ENCODE measurements around the gene SORCS2. TPM values are rescaled to one million over a fixed set of nuclear protein-coding genes. Genes with fewer than 3 reads are reported as not detected.

Gene SORCS2
- total RNA-seq, 2 experiments from 2014 or later: 0.07 to 0.15 TPM

GRCh38 chr4:7402526-7402925 is 210.2 kb downstream of the SORCS2 start:
- H3K4me3 Mint-ChIP-seq: no peak overlapping the region
- no peaks in the 10 kb centered on the region for H3K4me1 Mint-ChIP-seq (ENCODE audit: low read depth)
- H3K9me3 Mint-ChIP-seq: peaks cover 9% of the 10 kb centered on the region
- CTCF ChIA-PET: interaction anchor here (1.0 kb wide), 1 partner anchor 400 kb away, joined by 3 read pairs; no protein-coding TSS in a partner anchor
- no peak overlapping the region for H3K27ac Mint-ChIP-seq
- no peaks in the 10 kb centered on the region for H3K36me3 Mint-ChIP-seq (ENCODE audit: low read depth)
- DNase-seq: no peak
- H3K27me3 Mint-ChIP-seq (ENCODE audit: low read depth): peaks cover 16% of the 10 kb centered on the region
- intact Hi-C loops (cut with micrococcal nuclease): no loop called here

- DNase-seq: no peak
- Mint-ChIP-seq H3K4me1 (ENCODE audit: low read depth) (no peaks in the 10 kb centered on the region), H3K27me3 (ENCODE audit: low read depth) (peaks cover 11% of the 10 kb centered on the region), H3K9me3 (peaks cover 12% of the 10 kb centered on the region), H3K27ac (no peak overlapping the region), H3K36me3 (ENCODE audit: low read depth) (no peaks in the 10 kb centered on the region), H3K4me3 (no peak overlapping the region)
- CTCF ChIA-PET: no interaction called here
- intact Hi-C loops (cut with micrococcal nuclease): no loop called here
These were observed 210.7 kb downstream of the SORCS2 start for GRCh38 chr4:7403001-7403400.

- CTCF ChIA-PET: no interaction called here
- peaks cover 8% of the 10 kb centered on the region for H3K36me3 Mint-ChIP-seq (ENCODE audit: low read depth)
- H3K27ac Mint-ChIP-seq: no peak overlapping the region
- intact Hi-C loops (cut with micrococcal nuclease): no loop called here
- DNase-seq: no peak
- H3K27me3 Mint-ChIP-seq (ENCODE audit: low read depth): peaks cover 9% of the 10 kb centered on the region
- no peaks in the 10 kb centered on the region for H3K4me1 Mint-ChIP-seq (ENCODE audit: low read depth)
- H3K9me3 Mint-ChIP-seq: peaks cover 24% of the 10 kb centered on the region
- no peak overlapping the region for H3K4me3 Mint-ChIP-seq
These were observed 215.8 kb downstream of the SORCS2 start for GRCh38 chr4:7408166-7408565.

GRCh38 chr4:7410446-7410845 is 218.1 kb downstream of the SORCS2 start:
- Mint-ChIP-seq H3K9me3 (peaks cover 16% of the 10 kb centered on the region), H3K36me3 (ENCODE audit: low read depth) (peaks cover 8% of the 10 kb centered on the region), H3K27ac (no peak overlapping the region), H3K4me1 (ENCODE audit: low read depth) (no peaks in the 10 kb centered on the region), H3K27me3 (ENCODE audit: low read depth) (peaks cover 17% of the 10 kb centered on the region), H3K4me3 (no peak overlapping the region)
- DNase-seq: no peak
- intact Hi-C loops (cut with micrococcal nuclease): no loop called here
- CTCF ChIA-PET: no interaction called here

- Mint-ChIP-seq H3K9me3 (peaks cover 15% of the 10 kb centered on the region), H3K27me3 (ENCODE audit: low read depth) (peaks cover 20% of the 10 kb centered on the region), H3K27ac (no peak overlapping the region), H3K36me3 (ENCODE audit: low read depth) (peaks cover 8% of the 10 kb centered on the region), H3K4me1 (ENCODE audit: low read depth) (no peaks in the 10 kb centered on the region), H3K4me3 (no peak overlapping the region)
- no peak for DNase-seq
- CTCF ChIA-PET: interaction anchor here (1.4 kb wide), 1 partner anchor 22 kb away, joined by 3 read pairs; no protein-coding TSS in a partner anchor
- intact Hi-C loops (cut with micrococcal nuclease): no loop called here
These were observed 219.2 kb downstream of the SORCS2 start for GRCh38 chr4:7411491-7411890.

GRCh38 chr4:7411896-7412553 is 219.7 kb downstream of the SORCS2 start:
- Mint-ChIP-seq H3K4me1 (ENCODE audit: low read depth) (no peaks in the 10 kb centered on the region), H3K4me3 (no peak overlapping the region), H3K27ac (no peak overlapping the region), H3K9me3 (peaks cover 15% of the 10 kb centered on the region), H3K36me3 (ENCODE audit: low read depth) (peaks cover 8% of the 10 kb centered on the region), H3K27me3 (ENCODE audit: low read depth) (peaks cover 16% of the 10 kb centered on the region)
- no peak for DNase-seq
- intact Hi-C loops (cut with micrococcal nuclease): no loop called here
- CTCF ChIA-PET: interaction anchor here (1.4 kb wide), 1 partner anchor 22 kb away, joined by 3 read pairs; no protein-coding TSS in a partner anchor

GRCh38 chr4:7412554-7412912 is 220.2 kb downstream of the SORCS2 start:
- CTCF ChIA-PET: interaction anchor here (1.4 kb wide), 1 partner anchor 21 kb away, joined by 3 read pairs; no protein-coding TSS in a partner anchor
- no peak for DNase-seq
- Mint-ChIP-seq H3K9me3 (peaks cover 15% of the 10 kb centered on the region), H3K4me3 (no peak overlapping the region), H3K4me1 (ENCODE audit: low read depth) (no peaks in the 10 kb centered on the region), H3K27ac (no peak overlapping the region), H3K36me3 (ENCODE audit: low read depth) (peaks cover 8% of the 10 kb centered on the region), H3K27me3 (ENCODE audit: low read depth) (peaks cover 15% of the 10 kb centered on the region)
- intact Hi-C loops (cut with micrococcal nuclease): no loop called here

GRCh38 chr4:7414046-7414445 is 221.7 kb downstream of the SORCS2 start:
- Mint-ChIP-seq H3K4me1 (ENCODE audit: low read depth) (no peaks in the 10 kb centered on the region), H3K27me3 (ENCODE audit: low read depth) (peaks cover 13% of the 10 kb centered on the region), H3K4me3 (no peak overlapping the region), H3K9me3 (peaks cover 6% of the 10 kb centered on the region), H3K36me3 (ENCODE audit: low read depth) (peaks cover 2% of the 10 kb centered on the region), H3K27ac (no peak overlapping the region)
- no peak for DNase-seq
- intact Hi-C loops (cut with micrococcal nuclease): no loop called here
- CTCF ChIA-PET: no interaction called here

- no peaks in the 10 kb centered on the region for H3K4me1 Mint-ChIP-seq (ENCODE audit: low read depth)
- intact Hi-C loops (cut with micrococcal nuclease): no loop called here
- DNase-seq: no peak
- H3K27ac Mint-ChIP-seq: no peak overlapping the region
- no peak overlapping the region for H3K4me3 Mint-ChIP-seq
- H3K36me3 Mint-ChIP-seq (ENCODE audit: low read depth): peaks cover 2% of the 10 kb centered on the region
- peaks cover 5% of the 10 kb centered on the region for H3K9me3 Mint-ChIP-seq
- H3K27me3 Mint-ChIP-seq (ENCODE audit: low read depth): peaks cover 13% of the 10 kb centered on the region
- CTCF ChIA-PET: no interaction called here
These were observed 222.6 kb downstream of the SORCS2 start for GRCh38 chr4:7414736-7415510.

- CTCF ChIA-PET: no interaction called here
- Mint-ChIP-seq H3K9me3 (peaks cover 5% of the 10 kb centered on the region), H3K4me1 (ENCODE audit: low read depth) (no peaks in the 10 kb centered on the region), H3K27ac (no peak overlapping the region), H3K27me3 (ENCODE audit: low read depth) (peaks cover 13% of the 10 kb centered on the region), H3K36me3 (ENCODE audit: low read depth) (peaks cover 2% of the 10 kb centered on the region), H3K4me3 (no peak overlapping the region)
- no peak for DNase-seq
- intact Hi-C loops (cut with micrococcal nuclease): no loop called here
These were observed 223.8 kb downstream of the SORCS2 start for GRCh38 chr4:7415927-7416686.

GRCh38 chr4:7416745-7417432 is 224.6 kb downstream of the SORCS2 start:
- DNase-seq: no peak
- intact Hi-C loops (cut with micrococcal nuclease): no loop called here
- Mint-ChIP-seq H3K9me3 (peaks cover 3% of the 10 kb centered on the region), H3K4me3 (no peak overlapping the region), H3K36me3 (ENCODE audit: low read depth) (no peaks in the 10 kb centered on the region), H3K4me1 (ENCODE audit: low read depth) (no peaks in the 10 kb centered on the region), H3K27me3 (ENCODE audit: low read depth) (peaks cover 11% of the 10 kb centered on the region), H3K27ac (no peak overlapping the region)
- CTCF ChIA-PET: no interaction called here

GRCh38 chr4:7417639-7418038 is 225.3 kb downstream of the SORCS2 start:
- Mint-ChIP-seq H3K27ac (no peak overlapping the region), H3K27me3 (ENCODE audit: low read depth) (peaks cover 11% of the 10 kb centered on the region), H3K36me3 (ENCODE audit: low read depth) (no peaks in the 10 kb centered on the region), H3K4me3 (no peak overlapping the region), H3K9me3 (peaks cover 3% of the 10 kb centered on the region), H3K4me1 (ENCODE audit: low read depth) (no peaks in the 10 kb centered on the region)
- intact Hi-C loops (cut with micrococcal nuclease): no loop called here
- no peak for DNase-seq
- CTCF ChIA-PET: no interaction called here
